Epithelial cell of umbilical artery (primary cell): Measurements from ENCODE around the gene PFKFB4. TPM values are rescaled to one million over a fixed set of nuclear protein-coding genes. Genes with fewer than 3 reads are reported as not detected.

ENCODE experiments used
- total RNA-seq: library from RNA; depleted of rRNA; stranded (reverse); fragments of >200 nt; gene quantifications from 2 replicates; pipeline ENCODE4 v1.2.3, GENCODE V29; 2014

PFKFB4 gene
- 2.9 and 3.0 TPM in 2 replicates for total RNA-seq

GRCh38 chr3:48556796-48557626 lies at the start of gene PFKFB4:
Gene PFKFB4 (minus strand): TSS chr3:48556803. CDS start chr3:48556777, 26 bp downstream.

GRCh38 chr3:48595075-48595525 lies 38.5 kb upstream of the PFKFB4 start, which contains the start of gene COL7A1:
Gene COL7A1 (minus strand): TSS chr3:48595329. CDS start chr3:48595159, 170 bp downstream.

GRCh38 chr3:48563382-48563918 lies 6.8 kb upstream of the PFKFB4 start, which contains the start of gene UCN2:
Gene UCN2 (minus strand): TSS chr3:48563781. CDS start chr3:48563124, 657 bp downstream.

GRCh38 chr3:48504051-48504946 lies 52.3 kb downstream of the PFKFB4 start, which contains the start of gene SHISA5:
Gene SHISA5 (minus strand): TSS chr3:48504174. CDS start chr3:48504094, 80 bp downstream.

Other genes with a start within 250 kb of the PFKFB4 start
- not detected in 2 replicates for gene SPINK8, start 223.1 kb downstream of the PFKFB4 start, total RNA-seq
- gene FBXW12, start 184.6 kb downstream of the PFKFB4 start, total RNA-seq = not detected in 2 replicates
- gene PLXNB1, start 126.7 kb downstream of the PFKFB4 start, total RNA-seq = 9.0 and 13.3 TPM in 2 replicates
- gene CCDC51, start 116.7 kb downstream of the PFKFB4 start, total RNA-seq = 20.1 and 24.6 TPM in 2 replicates
- 194 and 435 TPM in 2 replicates for gene TMA7, start 116.5 kb downstream of the PFKFB4 start, total RNA-seq
- gene ATRIP, start 110.1 kb downstream of the PFKFB4 start, total RNA-seq = 6.2 and 10.6 TPM in 2 replicates
- 89.6 and 208 TPM in 2 replicates for gene SHISA5, start 52.6 kb downstream of the PFKFB4 start, total RNA-seq
- gene UCN2, start 7.0 kb upstream of the PFKFB4 start, total RNA-seq = not detected in 2 replicates
- 0.76 and 1.9 TPM in 2 replicates for gene COL7A1, start 38.5 kb upstream of the PFKFB4 start, total RNA-seq
- gene UQCRC1, start 52.8 kb upstream of the PFKFB4 start, total RNA-seq = 369 and 467 TPM in 2 replicates
- not detected in 2 replicates for gene TMEM89, start 65.0 kb upstream of the PFKFB4 start, total RNA-seq
- gene SLC26A6, start 78.7 kb upstream of the PFKFB4 start, total RNA-seq = 12.3 and 30.5 TPM in 2 replicates
- under 0.01 and 0.15 TPM in 2 replicates for gene CELSR3, start 106.1 kb upstream of the PFKFB4 start, total RNA-seq
- gene NCKIPSD, start 129.1 kb upstream of the PFKFB4 start, total RNA-seq = 3.6 and 4.7 TPM in 2 replicates
- gene IP6K2, start 160.4 kb upstream of the PFKFB4 start, total RNA-seq = 43.9 and 49.4 TPM in 2 replicates